NCI-H2081 (cell line): ENCODE data around the gene CD53.
"Not testable (repeated sequence)": the region's sequence is repeated elsewhere in the genome, so short reads cannot be mapped to it uniquely, and the experiment has no call there.

Experiments
- DNase-seq, 2 experiments: peaks; one replicate each; lab custom pipeline; 2025; lab: John Stamatoyannopoulos, UW

The CD53 gene

GRCh38 chr1:110916669-110917306, 43.8 kb downstream of the CD53 start:
- no peak for DNase-seq

DNA sequence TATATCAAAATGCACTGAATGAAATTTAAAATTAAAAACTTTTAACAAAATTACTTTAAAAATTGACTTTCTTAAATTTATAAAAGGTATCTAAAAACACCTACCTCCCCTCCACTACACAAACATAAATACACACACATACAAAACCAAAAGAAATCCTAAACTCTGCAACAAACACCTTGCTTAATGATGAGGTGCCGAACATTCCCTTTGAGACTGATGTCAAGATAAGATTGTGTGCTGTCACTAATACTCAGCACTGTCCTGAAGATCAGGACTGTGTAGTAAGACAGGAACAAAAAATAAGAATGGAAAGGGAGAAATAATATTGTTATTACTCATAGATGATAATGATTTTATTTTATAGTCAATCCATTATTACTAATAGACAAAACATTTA, 45.1 kb downstream of the CD53 start:
- DNase-seq, result no peak

GRCh38 chr1:110921953-110922352, 49.0 kb downstream of the CD53 start:
- no peak for DNase-seq

DNA sequence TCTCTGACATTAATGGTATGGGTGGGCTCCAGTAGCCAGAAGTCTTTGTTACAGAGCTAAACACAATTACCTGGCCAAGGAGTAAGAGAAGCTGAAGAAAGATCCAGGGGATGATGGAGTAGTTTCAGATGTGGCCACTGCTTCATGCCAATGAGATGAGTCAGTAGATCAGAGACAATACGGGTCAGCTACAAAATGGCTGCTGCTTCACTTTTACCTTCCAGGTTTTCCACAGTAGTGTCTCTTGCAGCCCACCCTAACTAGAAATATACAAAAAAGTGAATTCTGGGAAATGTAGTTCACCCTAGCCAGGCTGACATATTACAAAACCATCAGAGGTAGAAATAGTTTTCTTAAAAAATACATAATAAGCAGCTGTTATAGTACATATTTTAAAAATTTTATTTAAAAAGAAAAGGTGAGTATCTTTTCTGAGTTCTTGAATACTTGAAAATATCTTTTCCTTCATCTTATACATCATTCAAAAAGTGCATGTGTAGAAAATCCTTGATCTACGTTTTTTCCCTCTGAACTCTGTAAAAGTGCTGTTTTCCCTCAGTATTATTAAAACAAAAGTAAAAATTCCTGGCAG, 54.6 kb downstream of the CD53 start:
- no peak for DNase-seq

DNA sequence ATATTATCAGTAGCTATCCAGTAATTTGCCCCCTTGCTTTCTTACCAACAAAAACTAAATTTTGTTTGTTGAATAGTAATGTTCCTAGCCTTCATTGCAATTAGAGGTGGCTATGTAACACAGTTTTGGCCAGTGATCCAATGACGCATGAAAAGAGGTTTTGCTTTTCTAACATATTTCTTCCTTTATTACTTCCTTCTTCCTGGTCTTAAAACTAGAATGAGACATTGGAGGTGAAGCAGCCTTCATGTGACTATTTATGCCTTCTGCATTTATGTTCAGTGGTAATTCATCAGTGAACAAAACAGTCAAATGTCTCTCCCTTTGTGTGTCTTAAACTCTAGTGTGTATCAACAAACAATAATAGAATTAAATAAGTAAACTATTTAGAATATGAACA, 55.2 kb downstream of the CD53 start:
- no peak for DNase-seq

- no peak for DNase-seq
Observed at GRCh38 chr1:110928904-110929303, 56.0 kb downstream of the CD53 start.

DNA sequence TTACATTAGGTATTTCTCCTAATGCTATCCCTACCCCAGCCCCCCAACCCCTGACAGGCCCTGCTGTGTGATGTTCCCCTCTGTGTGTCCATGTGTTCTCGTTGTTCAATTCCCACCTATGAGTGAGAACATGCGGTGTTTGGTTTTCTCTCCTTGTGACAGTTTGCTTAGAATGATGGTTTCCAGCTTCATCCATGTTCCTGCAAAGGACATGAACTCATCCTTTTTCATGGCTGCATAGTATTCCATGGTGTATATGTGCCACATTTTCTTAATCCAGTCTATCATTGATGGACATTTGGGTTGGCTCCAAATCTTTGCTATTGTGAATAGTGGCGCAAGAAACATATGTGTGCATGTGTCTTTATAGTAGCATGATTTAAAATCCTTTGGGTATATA, 58.1 kb downstream of the CD53 start:
- DNase-seq, result not testable (repeated sequence)

DNA sequence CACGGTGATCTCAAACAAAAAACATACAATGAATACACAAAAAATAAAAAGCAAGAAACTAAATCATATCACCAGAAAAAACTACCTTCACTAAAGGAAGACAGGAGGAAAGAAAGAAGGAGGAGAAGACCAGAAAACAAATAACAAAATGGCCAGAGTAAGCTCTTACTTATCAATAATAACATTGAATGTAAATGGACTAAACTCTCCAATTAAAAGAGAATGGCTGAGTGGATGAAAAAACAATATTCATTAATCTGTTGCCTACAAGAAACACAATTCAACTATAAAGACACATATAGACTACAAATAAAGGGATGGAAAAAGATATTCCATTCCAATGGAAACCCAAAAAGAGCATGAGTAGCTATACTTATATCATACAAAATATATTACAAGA, 63.6 kb downstream of the CD53 start:
- no peak for DNase-seq

GRCh38 chr1:110944806-110945205, 71.9 kb downstream of the CD53 start:
- no peak for DNase-seq

DNA sequence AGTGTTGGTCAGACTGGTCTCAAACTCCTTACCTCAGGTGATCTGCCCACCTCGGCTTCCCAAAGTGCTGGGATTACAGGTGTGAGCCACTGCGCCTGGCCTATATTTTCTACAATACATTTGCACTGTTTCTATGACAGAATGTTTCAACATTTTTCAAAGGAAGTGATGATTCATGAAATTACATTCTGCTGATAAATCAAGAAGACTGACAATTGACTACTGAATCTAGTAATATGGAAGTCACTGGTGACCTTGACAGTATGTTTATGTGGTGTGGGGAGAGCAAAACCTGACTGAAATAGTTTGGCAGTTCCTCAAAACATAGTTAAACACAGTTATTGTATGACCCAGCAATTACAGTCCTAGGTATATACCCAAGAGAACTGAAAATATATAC, 72.7 kb downstream of the CD53 start:
- DNase-seq, result no peak

DNA sequence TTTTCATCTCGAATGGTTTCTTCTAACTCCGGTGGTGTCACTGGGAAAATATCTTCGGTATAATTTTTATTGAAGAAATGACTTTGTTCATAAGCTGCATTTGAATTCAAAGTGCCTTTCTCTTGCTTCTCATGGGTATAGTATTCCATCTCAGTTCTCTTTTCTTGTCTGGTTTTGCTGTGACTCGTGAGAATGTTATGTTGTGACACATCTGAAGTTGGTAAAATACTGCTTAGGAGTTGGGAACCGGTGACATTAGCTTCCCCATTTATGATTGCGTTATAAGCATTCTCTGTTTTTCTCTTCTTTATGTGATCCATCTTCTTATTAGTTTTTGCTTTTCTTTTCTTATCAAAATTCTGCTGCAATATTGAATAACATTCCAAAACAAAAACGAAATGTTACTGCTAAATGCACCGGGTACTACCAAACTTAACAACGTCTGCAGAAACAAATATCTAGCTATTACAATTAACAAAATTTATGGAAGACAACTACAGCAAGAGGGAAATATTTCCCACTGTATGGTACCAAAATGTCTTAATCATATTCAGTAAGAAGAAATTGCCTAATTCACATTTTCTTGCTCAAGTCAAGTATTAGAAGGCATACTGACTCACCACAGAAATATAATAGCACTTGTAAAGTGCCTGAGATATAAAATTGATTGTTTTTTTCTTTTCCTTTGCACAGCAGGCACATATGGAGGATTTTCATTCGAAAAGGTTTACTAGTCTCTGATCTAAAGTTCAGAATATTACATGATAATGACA, 75.3 kb downstream of the CD53 start:
- DNase-seq, result no peak
